Transverse colon (tissue), 4 donors: ENCODE measurements around the gene TXLNG. TPM values are rescaled to one million over a fixed set of nuclear protein-coding genes. Genes with fewer than 3 reads are reported as not detected.
A peak's percentile ranks its signal among the peaks of the same experiment; 100 is the strongest.

Experiments
- DNase-seq: peaks from one replicate; pipeline ENCODE4 v3.0.0-alpha.2; 2019
- H3K27ac ChIP-seq, 4 donors: fragments of 200-600 bp; sonication (generic); 2 replicates each; pipeline ENCODE4 v1.5.1; 2016 to 2018; ENCODE audit warnings: inconsistent platforms in 4 of 4
- H3K27me3 ChIP-seq: fragments of 200-600 bp; sonication (generic); 2 replicates; pipeline ENCODE4 v1.5.1; 2017; ENCODE audit warnings: inconsistent platforms
- H3K36me3 ChIP-seq, 4 donors: fragments of 200-600 bp; sonication (generic); 2 replicates each; pipeline ENCODE4 v1.5.1; 2017 to 2019; ENCODE audit warnings: inconsistent platforms in 4 of 4
- H3K4me1 ChIP-seq, 4 donors: fragments of 200-600 bp; sonication (generic); 2 replicates each; pipeline ENCODE4 v1.5.1; 2017 to 2020; ENCODE audit warnings: inconsistent platforms in 4 of 4
- H3K4me3 ChIP-seq, 4 donors: fragments of 200-600 bp; sonication (generic); 1 replicate in 1 of 4; 2 replicates in 3 of 4; pipeline versions ENCODE4 v1.5.1 to v1.6.1; 2017 to 2019; ENCODE audit warnings: inconsistent platforms in 4 of 4
- H3K9me3 ChIP-seq, 2 donors: fragments of 200-600 bp; sonication (generic); 2 replicates each; pipeline ENCODE4 v1.5.1; 2017 to 2019; ENCODE audit warnings: inconsistent platforms in 2 of 2
- EP300 ChIP-seq: sonication (generic); formaldehyde crosslinking; IDR thresholded peaks from one replicate; pipeline ENCODE4 v1.6.1; 2017; ENCODE audit warnings: antibody characterized with exemption, low read depth
- POLR2A ChIP-seq: fragments of 450-650 bp; IDR thresholded peaks from one replicate; pipeline ENCODE4 v1.6.1; 2016; ENCODE audit warnings: antibody characterized with exemption, mild to moderate bottlenecking, moderate library complexity
- POLR2AphosphoS5 ChIP-seq, 3 donors: sonication (generic); formaldehyde crosslinking; IDR thresholded peaks; one replicate each; pipeline ENCODE4 v1.6.1; 2016; ENCODE audit warnings: antibody characterized with exemption in 3 of 3
- WGBS, 2 donors: methylation state at CpG; one replicate each; pipeline ENCODE4 v1.1.5; 2018; ENCODE audit warnings: low coverage in 1 of 2; 5-methylcytosine and 5-hydroxymethylcytosine counted together
- in situ Hi-C, 4 donors: fragments of 200-750 bp; cut with MboI; loops; one replicate each; pipeline versions ENCODE4 v1.15.0 to v1.15.1; 2017; ENCODE audit warnings: low sequenced_read_pairs in 3 of 4, low pct_ligation_motif_present in 1 of 4, low pct_unique_long_range_greater_than_20kb in 1 of 4
- intact Hi-C: fragments of 100-400 bp; cut with DNase I; formaldehyde crosslinking; loops from one replicate; pipeline ENCODE4 v1.15.1; 2023; ENCODE audit warnings: low total_unique reads
- total RNA-seq, 4 donors: library from RNA; depleted of rRNA; stranded (reverse); fragments of >200 nt; gene quantifications; one replicate each; pipeline ENCODE4 v1.1.0, GENCODE V29; 2016
- TF ChIP-seq, protein P1 (sequence below), 5 experiments: fragments of 200-600 bp in 3 of 5; fragments of 450-650 bp in 2 of 5; sonication (generic) in 3 of 5; IDR thresholded peaks; 1 replicate in 2 of 5; 2 replicates in 3 of 5; pipeline ENCODE4 v1.5.1; 2016 to 2017; ENCODE audit warnings: antibody characterized with exemption in 5 of 5, inconsistent platforms in 3 of 5, mild to moderate bottlenecking in 2 of 5, moderate library complexity in 1 of 5

TXLNG gene
- 10 to 100 TPM in 2 of 4 donors, 1 to 10 TPM in 2; 3.4 to 24.7 (median 12.4) TPM for total RNA-seq

DNA sequence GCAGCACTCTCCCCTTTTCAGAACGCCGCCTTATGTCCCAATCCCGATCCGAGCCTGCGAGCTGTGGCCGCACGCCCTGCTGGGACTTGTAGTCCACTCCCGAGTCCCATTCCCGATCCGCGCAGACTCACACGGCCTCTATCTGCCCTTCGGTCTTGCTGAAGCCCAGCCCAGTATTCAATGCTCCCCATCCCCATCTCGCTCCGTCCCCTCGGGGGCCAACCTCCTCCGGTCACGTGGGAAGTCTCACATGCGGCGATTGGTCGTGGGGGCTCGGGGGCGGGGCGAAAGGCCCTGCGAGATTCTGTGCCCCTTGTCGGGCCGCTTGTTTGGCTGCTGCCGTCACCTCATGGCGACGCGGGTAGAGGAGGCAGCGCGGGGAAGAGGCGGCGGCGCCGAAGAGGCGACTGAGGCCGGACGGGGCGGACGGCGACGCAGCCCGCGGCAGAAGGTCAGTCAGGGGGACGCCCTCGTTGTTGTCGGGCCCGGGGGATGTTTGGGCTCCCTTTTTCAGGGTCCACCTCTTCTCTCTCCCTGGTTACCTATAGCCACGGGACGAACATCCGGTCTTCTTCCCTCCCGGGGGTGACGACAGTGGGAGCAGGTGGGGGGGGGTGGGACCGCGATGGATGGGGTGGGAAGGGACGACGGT, at the start of gene TXLNG:
TXLNG (plus strand) TSS at position 328 of the 652 bp plus-strand sequence; CDS start at position 350, 22 bp downstream.
- H3K4me1 ChIP-seq = peaks cover 0 to 18% (median 5%) of the 10 kb centered on the region in 4 donors
- no peaks in the 10 kb centered on the region for H3K9me3 ChIP-seq
- peak within 1 kb of the TSS; percentile 70 to 97 (median 86) for H3K4me3 ChIP-seq
- peak; percentile 99 for DNase-seq
- in situ Hi-C loops (no loop called here), intact Hi-C loops (loop anchor here (10.0 kb wide), 1 partner anchor 61 kb away; no protein-coding TSS in a partner anchor)
- TF ChIP-seq EP300 (no peak), POLR2A (peak; percentile 90), POLR2AphosphoS5 (IDR thresholded peaks at IDR 0.05) (peak; percentile 88 to 96 (median 94))
- TF ChIP-seq, protein P1, sequence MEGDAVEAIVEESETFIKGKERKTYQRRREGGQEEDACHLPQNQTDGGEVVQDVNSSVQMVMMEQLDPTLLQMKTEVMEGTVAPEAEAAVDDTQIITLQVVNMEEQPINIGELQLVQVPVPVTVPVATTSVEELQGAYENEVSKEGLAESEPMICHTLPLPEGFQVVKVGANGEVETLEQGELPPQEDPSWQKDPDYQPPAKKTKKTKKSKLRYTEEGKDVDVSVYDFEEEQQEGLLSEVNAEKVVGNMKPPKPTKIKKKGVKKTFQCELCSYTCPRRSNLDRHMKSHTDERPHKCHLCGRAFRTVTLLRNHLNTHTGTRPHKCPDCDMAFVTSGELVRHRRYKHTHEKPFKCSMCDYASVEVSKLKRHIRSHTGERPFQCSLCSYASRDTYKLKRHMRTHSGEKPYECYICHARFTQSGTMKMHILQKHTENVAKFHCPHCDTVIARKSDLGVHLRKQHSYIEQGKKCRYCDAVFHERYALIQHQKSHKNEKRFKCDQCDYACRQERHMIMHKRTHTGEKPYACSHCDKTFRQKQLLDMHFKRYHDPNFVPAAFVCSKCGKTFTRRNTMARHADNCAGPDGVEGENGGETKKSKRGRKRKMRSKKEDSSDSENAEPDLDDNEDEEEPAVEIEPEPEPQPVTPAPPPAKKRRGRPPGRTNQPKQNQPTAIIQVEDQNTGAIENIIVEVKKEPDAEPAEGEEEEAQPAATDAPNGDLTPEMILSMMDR (IDR thresholded peaks at IDR 0.05) = no peak
- no peaks in the 10 kb centered on the region for H3K27me3 ChIP-seq
- 0% methylated on average over 47 of the region's 59 CpGs; no CpG with 5 or more reads in 1 of the 2 donors for WGBS, 2 donors
- peak within 1 kb of the TSS; percentile 86 to 95 (median 90) for H3K27ac ChIP-seq
- H3K36me3 ChIP-seq = no peaks in the 10 kb centered on the region

DNA sequence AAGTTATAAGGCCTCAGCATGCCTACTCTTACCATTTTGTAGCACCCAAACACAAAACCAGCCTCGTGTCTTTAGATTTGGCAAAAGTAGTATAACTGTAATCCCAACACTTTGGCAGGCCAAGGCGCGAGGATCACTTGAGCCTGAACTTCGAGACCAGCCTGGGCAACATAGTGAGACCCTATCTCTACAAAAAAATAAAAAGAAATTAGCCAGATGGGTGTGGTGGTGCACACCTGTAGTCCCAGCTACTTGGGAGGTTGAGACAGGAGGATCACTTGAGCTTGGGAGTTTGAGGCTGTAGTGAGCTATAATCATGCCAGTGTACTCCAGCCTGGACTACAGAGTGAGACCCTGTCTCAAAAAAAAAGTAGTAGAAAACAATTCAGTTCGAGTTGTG, 49.2 kb upstream of the TXLNG start:
- no peaks in the 10 kb centered on the region for H3K36me3 ChIP-seq
- H3K4me1 ChIP-seq = no peaks in the 10 kb centered on the region
- H3K9me3 ChIP-seq = no peaks in the 10 kb centered on the region
- no peaks in the 10 kb centered on the region for H3K27me3 ChIP-seq
- intact Hi-C loops (no loop called here), in situ Hi-C loops (no loop called here)
- no peak for DNase-seq
- TF ChIP-seq, protein P1 (IDR thresholded peaks at IDR 0.05) = no peak
- TF ChIP-seq POLR2A (no peak), EP300 (no peak), POLR2AphosphoS5 (IDR thresholded peaks at IDR 0.05) (no peak)
- no peak overlapping the region for H3K4me3 ChIP-seq
- 97% methylated on average over 5 of the region's 5 CpGs; no CpG with 5 or more reads in 1 of the 2 donors for WGBS, 2 donors
- H3K27ac ChIP-seq = no peak overlapping the region

DNA sequence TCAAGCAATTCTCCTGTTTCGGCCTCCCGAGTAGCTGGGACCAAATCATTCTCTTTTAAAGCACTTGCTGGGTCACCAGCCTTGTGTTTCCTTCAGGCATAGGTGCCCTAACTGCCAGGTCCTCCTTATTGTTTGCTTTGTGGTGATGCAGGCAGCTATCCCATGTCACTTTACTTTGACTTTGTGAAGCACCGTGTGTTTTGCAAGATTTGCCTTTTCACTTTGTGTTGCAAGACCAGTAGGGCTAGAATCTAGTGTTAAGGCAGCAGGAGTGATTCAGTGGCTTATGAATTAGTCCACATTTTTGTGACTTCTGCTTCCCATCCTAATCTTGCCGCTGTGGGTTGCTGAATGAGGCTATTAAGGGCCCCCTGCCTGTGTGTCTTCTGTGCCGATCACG, 46.7 kb upstream of the TXLNG start:
- H3K27ac ChIP-seq = no peak overlapping the region
- whole genome bisulfite sequencing, 2 donors = 56 to 72% methylated on average over 3 to 6 of the region's 6 CpGs
- H3K4me1 ChIP-seq = no peaks in the 10 kb centered on the region
- TF ChIP-seq, protein P1 (IDR thresholded peaks at IDR 0.05) = no peak
- TF ChIP-seq POLR2AphosphoS5 (IDR thresholded peaks at IDR 0.05) (no peak), POLR2A (no peak), EP300 (no peak)
- no peak overlapping the region for H3K4me3 ChIP-seq
- no peaks in the 10 kb centered on the region for H3K36me3 ChIP-seq
- DNase-seq = no peak
- in situ Hi-C loops = no loop called here
- no peaks in the 10 kb centered on the region for H3K27me3 ChIP-seq
- H3K9me3 ChIP-seq = no peaks in the 10 kb centered on the region
- intact Hi-C loops = no loop called here

DNA sequence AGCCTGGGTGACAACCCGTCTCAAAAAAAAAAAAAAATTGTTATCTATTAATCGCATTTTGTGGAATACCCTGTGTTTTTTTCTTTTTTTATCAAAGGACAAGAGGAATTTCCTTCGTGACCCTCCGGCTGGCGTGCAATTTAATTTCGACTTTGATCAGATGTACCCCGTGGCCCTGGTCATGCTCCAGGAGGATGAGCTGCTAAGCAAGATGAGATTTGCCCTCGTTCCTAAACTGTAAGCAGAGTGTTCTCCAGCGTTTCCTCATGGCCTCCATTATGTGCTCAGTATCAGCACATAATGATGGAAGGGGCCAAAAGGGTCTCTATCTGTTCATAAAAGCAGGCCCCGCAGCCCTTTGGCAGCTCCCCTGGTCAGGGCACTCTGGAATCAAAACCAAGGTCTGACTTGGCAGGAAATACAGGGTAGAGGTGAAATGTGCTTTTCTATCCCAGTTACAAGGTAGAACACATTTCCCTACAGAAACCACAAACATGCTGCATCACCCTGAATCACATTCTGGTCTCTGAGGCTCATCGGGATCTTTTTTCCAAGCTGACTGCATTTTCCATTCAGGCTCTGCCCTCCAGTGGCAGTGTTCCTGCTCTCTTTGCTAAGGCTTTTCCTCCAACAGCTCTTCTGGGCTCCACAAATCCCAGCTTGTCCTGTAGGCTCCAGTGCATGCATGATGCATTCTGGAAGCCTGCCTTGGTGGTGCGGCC, 42.5 kb upstream of the TXLNG start:
- TF ChIP-seq, protein P1 (IDR thresholded peaks at IDR 0.05) = no peak
- no peak for TF ChIP-seq EP300
- TF ChIP-seq POLR2A = no peak
- TF ChIP-seq POLR2AphosphoS5 (IDR thresholded peaks at IDR 0.05) = no peak
- H3K36me3 ChIP-seq = no peaks in the 10 kb centered on the region
- no peak overlapping the region for H3K4me3 ChIP-seq
- H3K9me3 ChIP-seq = no peaks in the 10 kb centered on the region
- in situ Hi-C loops = no loop called here
- 95% methylated on average over 12 of the region's 12 CpGs; no CpG with 5 or more reads in 1 of the 2 donors for WGBS, 2 donors
- no peak overlapping the region for H3K27ac ChIP-seq
- intact Hi-C loops = no loop called here
- DNase-seq = no peak
- H3K4me1 ChIP-seq = no peaks in the 10 kb centered on the region
- no peaks in the 10 kb centered on the region for H3K27me3 ChIP-seq
